B cell (primary cell): ENCODE measurements around the gene HPS5. TPM values are rescaled to one million over a fixed set of nuclear protein-coding genes. Genes with fewer than 3 reads are reported as not detected.

Experiments
- ATAC-seq: fragments of 200-7000 bp; cut with Tn5 transposase; one replicate; pipeline ENCODE4 v1.10.0; 2021; ENCODE audit warnings: low read depth, mild to moderate bottlenecking, moderate number of reproducible peaks, moderate library complexity
- CTCF ChIA-PET: fragments of 350-600 bp; sonication (Branson Sonifier 250); formaldehyde crosslinking; loops from one replicate; lab custom pipeline; 2021; ENCODE audit warnings: antibody characterized with exemption, inconsistent platforms; lab: Charles Lee
- POLR2A ChIA-PET: fragments of 350-600 bp; sonication (Branson Sonifier 250); formaldehyde crosslinking; loops from one replicate; lab custom pipeline; 2021; ENCODE audit warnings: antibody characterized with exemption; lab: Charles Lee
- DNase-seq: peaks from one replicate; pipeline ENCODE4 v3.0.0; 2013
- H2AFZ ChIP-seq: 2 replicates; pipeline ENCODE4 v1.6.1; 2012; ENCODE audit warnings: mild to moderate bottlenecking, low read depth, low read length; ENCODE audit not compliant: insufficient read depth, poor library complexity, severe bottlenecking
- H3K27ac ChIP-seq, 2 donors: 1 replicate in 1 of 2; 2 replicates in 1 of 2; pipeline ENCODE4 v1.5.1; 2012 to 2013; ENCODE audit warnings: low read length in 2 of 2, mild to moderate bottlenecking in 2 of 2, moderate library complexity in 1 of 2
- H3K27me3 ChIP-seq, 4 experiments: fragments of 200-600 bp in 1 of 4; sonication (generic) in 1 of 4; replicated peaks in 1 of 4; 1 replicate in 2 of 4; 2 replicates in 2 of 4; pipeline versions ENCODE4 v1.6.1 to v1.7.0; 2013 to 2016; ENCODE audit warnings: low read length in 3 of 4, mild to moderate bottlenecking in 2 of 4, mixed read lengths in 1 of 4, moderate library complexity in 1 of 4; ENCODE audit not compliant: insufficient read depth in 4 of 4, control insufficient read depth in 3 of 4; ENCODE audit errors: control extremely low read depth in 1 of 4
- H3K36me3 ChIP-seq, 2 experiments: replicated peaks in 1 of 2; 1 replicate in 1 of 2; 2 replicates in 1 of 2; pipeline versions ENCODE4 v1.6.1 to v1.7.1; 2013; ENCODE audit warnings: low read length in 1 of 2; ENCODE audit not compliant: insufficient read depth in 2 of 2, control insufficient read depth in 1 of 2; ENCODE audit errors: control extremely low read depth in 1 of 2, extremely low read depth in 1 of 2
- H3K4me1 ChIP-seq, 2 donors: fragments of 200-600 bp in 1 of 2; sonication (generic) in 1 of 2; 1 replicate in 1 of 2; 2 replicates in 1 of 2; pipeline versions ENCODE4 v1.5.1 to v1.6.1; 2013 to 2017; ENCODE audit warnings: low read length in 2 of 2; ENCODE audit not compliant: control insufficient read depth in 2 of 2, insufficient read depth in 2 of 2
- H3K4me2 ChIP-seq: replicated peaks from 2 replicates; pipeline ENCODE3; 2012; ENCODE audit warnings: mild to moderate bottlenecking, low read depth, low read length; ENCODE audit not compliant: poor library complexity, severe bottlenecking
- H3K4me3 ChIP-seq, 5 experiments: fragments of 200-600 bp in 1 of 5; sonication (generic) in 1 of 5; 1 replicate in 3 of 5; 2 replicates in 2 of 5; pipeline versions ENCODE4 v1.5.1 to v1.7.0; 2011 to 2016; ENCODE audit warnings: low read length in 4 of 5, mild to moderate bottlenecking in 4 of 5, low read depth in 2 of 5, control low read depth in 1 of 5, moderate library complexity in 1 of 5; ENCODE audit not compliant: insufficient read depth in 1 of 5; ENCODE audit errors: control extremely low read depth in 1 of 5, extremely low read depth in 1 of 5
- H3K79me2 ChIP-seq: fragments of 200-600 bp; sonication (generic); one replicate; pipeline ENCODE4 v1.6.0; 2016; ENCODE audit warnings: low read length; ENCODE audit not compliant: control insufficient read depth, insufficient read depth
- H3K9ac ChIP-seq: fragments of 200-600 bp; sonication (generic); 2 replicates; pipeline ENCODE4 v1.6.1; 2017; ENCODE audit warnings: mild to moderate bottlenecking, low read length, moderate library complexity
- H3K9me3 ChIP-seq, 3 donors: one replicate each; pipeline versions ENCODE4 v1.6.1 to v1.7.1; 2013; ENCODE audit warnings: low read length in 2 of 3; ENCODE audit not compliant: control insufficient read depth in 2 of 3, insufficient read depth in 1 of 3; ENCODE audit errors: control extremely low read depth in 1 of 3
- H4K20me1 ChIP-seq: 2 replicates; pipeline ENCODE4 v1.6.0; 2012; ENCODE audit warnings: mild to moderate bottlenecking, low read length; ENCODE audit not compliant: insufficient read depth, control insufficient read depth, poor library complexity, severe bottlenecking
- H3K27ac Mint-ChIP-seq: one replicate; pipeline ENCODE4 v1.8.0; 2021; ENCODE audit warnings: mixed read lengths
- H3K27me3 Mint-ChIP-seq: one replicate; pipeline ENCODE4 v1.8.0; 2021; ENCODE audit warnings: mixed read lengths
- H3K4me1 Mint-ChIP-seq: one replicate; pipeline ENCODE4 v1.8.0; 2021; ENCODE audit warnings: mixed read lengths
- H3K4me3 Mint-ChIP-seq: one replicate; pipeline ENCODE4 v1.8.0; 2021; ENCODE audit warnings: mixed read lengths
- H3K9me3 Mint-ChIP-seq: one replicate; pipeline ENCODE4 v1.8.0; 2022; ENCODE audit warnings: mixed read lengths; ENCODE audit not compliant: insufficient read depth
- CTCF ChIP-seq: fragments of 200-600 bp; IDR thresholded peaks from one replicate; pipeline ENCODE4 v1.8.0; 2022; ENCODE audit warnings: antibody characterized with exemption, mild to moderate bottlenecking
- EZH2 ChIP-seq: IDR thresholded peaks from 2 replicates; pipeline ENCODE4 v1.6.1; 2012; ENCODE audit warnings: borderline replicate concordance, low read depth, mild to moderate bottlenecking, moderate library complexity, low read length; ENCODE audit not compliant: insufficient read depth, poor library complexity, severe bottlenecking
- WGBS: methylation state at CpG from one replicate; pipeline ENCODE4 v1.1.5; 2013; ENCODE audit warnings: missing lambda C conversion rate; ENCODE audit not compliant: insufficient coverage; 5-methylcytosine and 5-hydroxymethylcytosine counted together
- intact Hi-C: fragments of 100-400 bp; cut with micrococcal nuclease; formaldehyde crosslinking; loops from one replicate; pipeline ENCODE4 v1.10.0; 2022
- polyA plus RNA-seq: library from polyadenylated mRNA; depleted of rRNA; stranded (reverse); fragments of >200 nt; gene quantifications from 2 replicates; pipeline ENCODE4 v1.2.3, GENCODE V29; 2012
- total RNA-seq, 2 donors: library from RNA; stranded (reverse); fragments of 120-200 nt in 1 of 2; gene quantifications; 1 replicate in 1 of 2; 2 replicates in 1 of 2; pipeline versions ENCODE4 v1.2.3 to v1.2.4, GENCODE V29; 2013 to 2022

Gene HPS5
- total and polyA plus RNA-seq, 2 donors (not counting 1 experiment from before 2014, with no cell fraction given): 15.2 to 31.3 TPM

- H3K79me2 ChIP-seq: no peaks in the 10 kb centered on the region
- H3K4me3 ChIP-seq: no peak overlapping the region
- H4K20me1 ChIP-seq: no peaks in the 10 kb centered on the region
- CTCF ChIA-PET: interaction anchor here (1.0 kb wide), 1 partner anchor 115 kb away, joined by 3 read pairs; no protein-coding TSS in a partner anchor
- H3K9me3 Mint-ChIP-seq: no peaks in the 10 kb centered on the region
- no peaks in the 10 kb centered on the region for H3K27me3 ChIP-seq
- POLR2A ChIA-PET: no interaction called here
- TF ChIP-seq EZH2: no peak
- TF ChIP-seq CTCF: no peak
- no peak overlapping the region for H2AFZ ChIP-seq
- no peak overlapping the region for H3K4me3 Mint-ChIP-seq
- no peaks in the 10 kb centered on the region for H3K4me1 Mint-ChIP-seq
- no peak overlapping the region for H3K27ac ChIP-seq
- H3K9me3 ChIP-seq: no peaks in the 10 kb centered on the region
- no peaks in the 10 kb centered on the region for H3K27me3 Mint-ChIP-seq
- H3K9ac ChIP-seq: no peak overlapping the region
- H3K4me2 ChIP-seq: no peak overlapping the region
- H3K4me1 ChIP-seq: no peaks in the 10 kb centered on the region
- WGBS: no CpG with 5 or more reads among the region's 4 CpGs
- intact Hi-C loops: no loop called here
- ATAC-seq (no peak), DNase-seq (no peak)
- no peak overlapping the region for H3K27ac Mint-ChIP-seq
- peaks cover 14 to 68% of the 10 kb centered on the region in 2 experiments for H3K36me3 ChIP-seq
Observed at GRCh38 chr11:18358646-18359045, 36.7 kb upstream of the HPS5 start.

- CTCF ChIA-PET: no interaction called here
- ATAC-seq: no peak
- H3K4me3 ChIP-seq: no peak overlapping the region
- no peaks in the 10 kb centered on the region for H3K9me3 ChIP-seq
- Mint-ChIP-seq H3K4me3 (no peak overlapping the region), H3K4me1 (no peaks in the 10 kb centered on the region), H3K27me3 (no peaks in the 10 kb centered on the region), H3K27ac (no peak overlapping the region), H3K9me3 (no peaks in the 10 kb centered on the region)
- no peak overlapping the region for H3K27ac ChIP-seq
- POLR2A ChIA-PET: no interaction called here
- H3K27me3 ChIP-seq: no peaks in the 10 kb centered on the region
- H3K4me1 ChIP-seq: no peaks in the 10 kb centered on the region
- no peaks in the 10 kb centered on the region for H4K20me1 ChIP-seq
- intact Hi-C loops: no loop called here
- H3K79me2 ChIP-seq: no peaks in the 10 kb centered on the region
- TF ChIP-seq CTCF (no peak), EZH2 (no peak)
- no peak overlapping the region for H3K4me2 ChIP-seq
- H2AFZ ChIP-seq: no peak overlapping the region
- no peak overlapping the region for H3K9ac ChIP-seq
- H3K36me3 ChIP-seq: peaks cover 7 to 33% of the 10 kb centered on the region in 2 experiments
- 96% methylated on average over 3 of the region's 3 CpGs for WGBS
- no peak for DNase-seq
Observed at GRCh38 chr11:18352581-18352980, 30.6 kb upstream of the HPS5 start.
